Central memory CD8-positive, alpha-beta T cell (primary cell): Measurements from ENCODE around the gene XPO6.
A peak's percentile ranks its signal among the peaks of the same experiment; 100 is the strongest.

ENCODE experiments used
- ATAC-seq: fragments of 150-1000 bp; cut with Tn5 transposase; replicated peaks from 2 replicates; pipeline ENCODE4 v1.10.0; 2022; ENCODE audit warnings: mild to moderate bottlenecking, moderate FRiP score, moderate number of reproducible peaks; ENCODE audit not compliant: poor library complexity, severe bottlenecking; ENCODE audit errors: extremely low read depth
- DNase-seq, 2 donors: peaks; one replicate each; pipeline ENCODE4 v3.0.0; 2021; ENCODE audit warnings: low spot score in 2 of 2
- H3K27ac Mint-ChIP-seq: one replicate; pipeline ENCODE4 v1.8.0; 2022; ENCODE audit warnings: low read depth, mild to moderate bottlenecking, moderate library complexity, mixed read lengths
- H3K27me3 Mint-ChIP-seq: one replicate; pipeline ENCODE4 v1.8.0; 2022; ENCODE audit warnings: mixed read lengths
- H3K36me3 Mint-ChIP-seq: one replicate; pipeline ENCODE4 v1.8.0; 2022; ENCODE audit warnings: mild to moderate bottlenecking, moderate library complexity, mixed read lengths; ENCODE audit not compliant: insufficient read depth
- H3K4me1 Mint-ChIP-seq: one replicate; pipeline ENCODE4 v1.8.0; 2022; ENCODE audit warnings: mixed read lengths
- H3K4me3 Mint-ChIP-seq: one replicate; pipeline ENCODE4 v1.8.0; 2022; ENCODE audit warnings: mild to moderate bottlenecking, moderate library complexity, mixed read lengths
- H3K9me3 Mint-ChIP-seq: one replicate; pipeline ENCODE4 v1.8.0; 2022; ENCODE audit warnings: mixed read lengths

XPO6 gene

DNA sequence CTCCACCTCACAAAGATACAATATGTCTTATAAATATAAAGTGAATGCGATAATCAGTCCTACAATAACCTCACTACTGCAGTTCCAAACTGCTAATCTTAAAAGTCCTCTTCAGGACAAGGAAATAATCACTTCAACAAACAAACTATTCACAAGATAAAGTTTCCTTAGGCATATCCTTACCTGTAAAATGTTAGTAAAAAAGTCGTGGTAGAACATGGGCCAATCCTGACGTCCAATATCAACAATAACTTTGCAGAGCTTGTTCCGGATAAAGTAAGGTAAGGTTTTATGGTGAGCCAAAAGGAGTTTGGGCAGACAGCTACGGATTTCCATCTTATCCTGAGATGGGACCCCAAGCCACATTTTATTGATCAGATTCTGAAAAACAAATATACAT is 36.0 kb downstream of the XPO6 start:
- no peak overlapping the region for H3K4me3 Mint-ChIP-seq
- no peaks in the 10 kb centered on the region for H3K27me3 Mint-ChIP-seq
- DNase-seq (no peak), ATAC-seq (no peak)
- peak overlapping the region; percentile 58 for H3K27ac Mint-ChIP-seq
- H3K36me3 Mint-ChIP-seq = peaks cover 45% of the 10 kb centered on the region
- no peaks in the 10 kb centered on the region for H3K9me3 Mint-ChIP-seq
- peaks cover 41% of the 10 kb centered on the region for H3K4me1 Mint-ChIP-seq

DNA sequence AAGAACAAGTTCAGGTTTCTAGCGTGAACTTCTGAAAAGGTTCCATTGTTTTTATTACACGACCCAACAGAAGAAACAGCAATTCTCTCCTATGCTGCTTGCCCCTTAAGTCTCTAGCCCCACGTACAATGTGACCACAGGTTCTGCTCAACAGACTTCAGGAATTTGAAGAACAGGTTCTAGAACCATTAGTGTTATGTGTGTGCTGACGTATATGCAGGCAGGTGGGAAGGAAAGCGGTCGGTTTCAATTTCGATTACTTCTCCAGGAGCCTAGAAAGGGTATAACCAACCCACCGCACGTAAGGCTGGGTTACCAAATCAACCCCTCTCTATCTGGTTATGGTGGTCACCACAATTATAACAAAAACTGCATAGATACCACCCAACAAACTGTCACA is 39.4 kb downstream of the XPO6 start:
- no peak overlapping the region for H3K4me3 Mint-ChIP-seq
- DNase-seq = no peak
- H3K4me1 Mint-ChIP-seq = peaks cover 45% of the 10 kb centered on the region
- no peaks in the 10 kb centered on the region for H3K9me3 Mint-ChIP-seq
- ATAC-seq = no peak
- H3K27ac Mint-ChIP-seq = no peak overlapping the region
- no peaks in the 10 kb centered on the region for H3K27me3 Mint-ChIP-seq
- H3K36me3 Mint-ChIP-seq = peaks cover 52% of the 10 kb centered on the region

- no peak for DNase-seq
- no peak for ATAC-seq
- no peaks in the 10 kb centered on the region for H3K27me3 Mint-ChIP-seq
- H3K4me1 Mint-ChIP-seq = peaks cover 50% of the 10 kb centered on the region
- H3K27ac Mint-ChIP-seq = no peak overlapping the region
- no peaks in the 10 kb centered on the region for H3K9me3 Mint-ChIP-seq
- H3K4me3 Mint-ChIP-seq = no peak overlapping the region
- peaks cover 54% of the 10 kb centered on the region for H3K36me3 Mint-ChIP-seq
Measured at GRCh38 chr16:28171816-28172215, 39.9 kb downstream of the XPO6 start.

DNA sequence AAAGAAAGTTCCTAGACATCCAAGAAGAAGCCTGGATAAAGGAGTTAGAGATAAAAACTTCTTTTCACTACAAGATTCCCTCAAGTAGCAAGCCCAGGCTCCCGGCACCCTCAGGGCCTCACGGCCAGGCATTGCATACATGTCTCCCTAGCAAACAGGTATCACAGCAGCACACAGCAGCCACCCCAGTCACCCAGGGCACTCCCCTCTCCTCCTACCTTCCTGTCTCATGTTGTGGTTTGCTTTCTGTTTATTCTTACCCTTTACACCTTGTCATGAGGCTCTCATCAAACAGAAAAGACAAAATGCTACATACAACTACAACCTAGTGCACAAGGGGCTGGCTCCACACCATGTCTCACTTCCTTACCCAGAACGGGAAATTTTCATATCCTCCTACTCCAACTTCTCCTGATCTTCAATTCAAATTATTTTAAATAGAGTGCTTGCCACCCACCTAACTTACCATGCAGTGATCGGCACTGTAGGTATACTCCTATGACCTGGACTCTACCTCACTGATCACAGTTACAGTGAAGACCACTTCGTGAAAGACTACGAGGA is 42.7 kb downstream of the XPO6 start:
- peak; percentile 22 to 27 for DNase-seq
- H3K27ac Mint-ChIP-seq = peak overlapping the region; percentile 64
- H3K4me3 Mint-ChIP-seq = no peak overlapping the region
- ATAC-seq = peak; percentile 98
- H3K36me3 Mint-ChIP-seq = peaks cover 52% of the 10 kb centered on the region
- H3K27me3 Mint-ChIP-seq = no peaks in the 10 kb centered on the region
- peaks cover 51% of the 10 kb centered on the region for H3K4me1 Mint-ChIP-seq
- no peaks in the 10 kb centered on the region for H3K9me3 Mint-ChIP-seq

- Mint-ChIP-seq H3K27me3 (no peaks in the 10 kb centered on the region), H3K9me3 (no peaks in the 10 kb centered on the region), H3K36me3 (peaks cover 56% of the 10 kb centered on the region), H3K4me3 (no peak overlapping the region), H3K4me1 (peaks cover 59% of the 10 kb centered on the region), H3K27ac (peak overlapping the region; percentile 83)
- ATAC-seq = no peak
- no peak for DNase-seq
Measured at GRCh38 chr16:28167730-28168129, 44.0 kb downstream of the XPO6 start.

DNA sequence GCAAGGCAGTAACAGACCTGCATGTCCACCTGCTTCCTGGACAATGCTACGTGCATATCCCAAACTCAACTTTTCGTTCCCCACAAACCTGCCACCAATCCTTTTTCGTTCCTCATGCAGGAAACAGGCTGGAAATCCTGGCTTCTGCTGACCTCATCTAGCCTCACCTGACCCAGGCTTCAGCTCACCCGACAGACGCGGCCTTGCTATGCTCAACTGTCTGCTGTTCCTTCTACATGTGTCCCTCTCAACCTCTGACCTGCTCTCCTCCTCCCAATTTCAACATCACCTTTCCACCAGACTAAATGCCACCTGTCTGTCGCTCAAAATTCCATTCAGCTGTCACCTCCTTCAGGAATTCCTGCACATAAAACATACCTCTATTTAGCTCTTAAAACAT is 44.5 kb downstream of the XPO6 start:
- H3K4me3 Mint-ChIP-seq = no peak overlapping the region

GRCh38 chr16:28166394-28167208 is 45.2 kb downstream of the XPO6 start:
- peaks cover 49% of the 10 kb centered on the region for H3K36me3 Mint-ChIP-seq
- no peak overlapping the region for H3K4me3 Mint-ChIP-seq
- H3K27ac Mint-ChIP-seq = peak overlapping the region; percentile 83
- peaks cover 61% of the 10 kb centered on the region for H3K4me1 Mint-ChIP-seq
- H3K27me3 Mint-ChIP-seq = no peaks in the 10 kb centered on the region
- H3K9me3 Mint-ChIP-seq = no peaks in the 10 kb centered on the region
- no peak for DNase-seq
- no peak for ATAC-seq

More for the DNA sequence above, 44.5 kb downstream of the XPO6 start:
- Mint-ChIP-seq H3K4me1 (peaks cover 61% of the 10 kb centered on the region), H3K27ac (peak overlapping the region; percentile 83), H3K9me3 (no peaks in the 10 kb centered on the region), H3K36me3 (peaks cover 52% of the 10 kb centered on the region), H3K27me3 (no peaks in the 10 kb centered on the region)
- DNase-seq = no peak
- no peak for ATAC-seq

GRCh38 chr16:28165598-28165997 is 46.2 kb downstream of the XPO6 start:
- no peak overlapping the region for H3K27ac Mint-ChIP-seq
- ATAC-seq (no peak), DNase-seq (no peak)
- H3K4me1 Mint-ChIP-seq = peaks cover 61% of the 10 kb centered on the region
- H3K9me3 Mint-ChIP-seq = no peaks in the 10 kb centered on the region
- peak overlapping the region; percentile 23 for H3K4me3 Mint-ChIP-seq
- peaks cover 50% of the 10 kb centered on the region for H3K36me3 Mint-ChIP-seq
- H3K27me3 Mint-ChIP-seq = no peaks in the 10 kb centered on the region

GRCh38 chr16:28164140-28164539 is 47.6 kb downstream of the XPO6 start:
- ATAC-seq = no peak
- Mint-ChIP-seq H3K36me3 (peaks cover 47% of the 10 kb centered on the region), H3K4me1 (peaks cover 63% of the 10 kb centered on the region)

DNA sequence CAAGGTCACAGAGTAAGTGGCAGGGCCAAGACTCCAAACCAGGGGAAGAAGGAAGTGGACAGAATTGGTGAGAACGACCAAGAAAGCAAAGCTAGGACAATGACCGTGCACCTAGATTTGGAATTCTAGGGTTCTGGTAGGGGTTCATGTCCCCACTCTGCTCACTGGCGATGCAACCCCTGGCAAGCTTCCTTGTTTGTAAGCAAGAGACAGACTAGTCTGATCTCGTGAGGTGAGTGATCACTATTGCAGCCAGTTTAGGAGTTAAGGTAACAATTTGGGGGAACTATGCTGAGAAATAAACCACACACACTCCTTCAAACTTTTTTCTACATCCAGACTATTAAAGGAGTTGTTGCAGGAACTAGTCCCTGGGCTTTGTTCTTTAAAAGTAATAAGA is 48.1 kb downstream of the XPO6 start:
- ATAC-seq (no peak), DNase-seq (no peak)
- peaks cover 63% of the 10 kb centered on the region for H3K4me1 Mint-ChIP-seq
- H3K27me3 Mint-ChIP-seq = no peaks in the 10 kb centered on the region
- peak overlapping the region; percentile 32 for H3K27ac Mint-ChIP-seq
- H3K4me3 Mint-ChIP-seq = no peak overlapping the region
- H3K36me3 Mint-ChIP-seq = peaks cover 44% of the 10 kb centered on the region
- no peaks in the 10 kb centered on the region for H3K9me3 Mint-ChIP-seq

More at GRCh38 chr16:28164140-28164539, 47.6 kb downstream of the XPO6 start:
- Mint-ChIP-seq H3K27ac (no peak overlapping the region), H3K27me3 (no peaks in the 10 kb centered on the region), H3K4me3 (no peak overlapping the region), H3K9me3 (no peaks in the 10 kb centered on the region)
- no peak for DNase-seq

DNA sequence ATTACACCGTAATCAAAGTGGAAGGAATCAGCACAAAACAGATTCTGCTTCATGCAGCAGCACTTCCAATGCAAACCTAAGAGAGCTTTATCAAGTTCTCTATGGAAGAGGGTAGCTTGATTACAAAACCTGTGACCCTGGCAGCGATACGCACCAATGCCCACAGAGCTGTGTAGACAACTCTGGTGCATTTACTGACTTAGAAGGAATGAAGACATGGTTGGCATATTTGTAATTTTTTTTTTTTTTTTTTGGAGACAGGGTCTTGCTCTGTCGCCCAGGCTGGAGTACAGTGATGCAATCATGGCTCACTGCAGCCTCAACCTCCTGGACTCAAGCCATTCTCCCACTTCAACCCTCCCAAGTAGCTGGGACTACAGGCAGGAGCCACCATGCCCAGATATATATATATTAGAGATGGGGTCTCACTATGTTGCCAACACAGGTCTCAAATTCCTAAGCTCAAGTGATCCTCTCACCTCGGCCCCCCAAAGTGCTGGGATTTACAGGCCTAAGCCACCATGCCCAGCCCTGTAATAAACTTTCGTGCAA is 49.4 kb downstream of the XPO6 start:
- Mint-ChIP-seq H3K27me3 (no peaks in the 10 kb centered on the region), H3K4me1 (peaks cover 69% of the 10 kb centered on the region), H3K36me3 (peaks cover 39% of the 10 kb centered on the region), H3K27ac (peak overlapping the region; percentile 51), H3K4me3 (no peak overlapping the region), H3K9me3 (no peaks in the 10 kb centered on the region)
- no peak for ATAC-seq
- no peak for DNase-seq

GRCh38 chr16:28161626-28162025 is 50.1 kb downstream of the XPO6 start:
- Mint-ChIP-seq H3K4me3 (no peak overlapping the region), H3K9me3 (no peaks in the 10 kb centered on the region), H3K27me3 (no peaks in the 10 kb centered on the region), H3K27ac (peak overlapping the region; percentile 51), H3K36me3 (peaks cover 34% of the 10 kb centered on the region), H3K4me1 (peaks cover 63% of the 10 kb centered on the region)
- DNase-seq (no peak), ATAC-seq (no peak)

DNA sequence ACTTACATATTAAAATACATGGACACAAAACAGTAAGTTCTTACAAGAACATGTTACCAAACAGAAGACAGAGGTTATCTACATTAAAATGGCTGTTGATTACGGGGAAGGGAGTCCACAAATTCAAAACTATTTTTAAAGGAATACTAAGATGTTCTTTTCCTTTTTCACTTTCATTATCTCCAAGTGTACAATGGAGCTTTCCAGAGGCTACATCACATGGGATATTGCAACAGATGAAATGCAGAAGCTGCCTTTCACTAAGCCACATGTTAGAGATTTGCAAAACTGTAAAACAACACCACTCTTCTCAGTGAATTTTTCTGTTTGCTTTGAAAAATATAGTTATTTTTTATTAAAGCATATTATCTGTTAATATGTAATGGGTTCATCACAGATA is 53.6 kb downstream of the XPO6 start:
- no peak overlapping the region for H3K4me3 Mint-ChIP-seq
- DNase-seq = no peak

More for the DNA sequence above, 53.6 kb downstream of the XPO6 start:
- no peak for ATAC-seq
- Mint-ChIP-seq H3K27me3 (no peaks in the 10 kb centered on the region), H3K27ac (peak overlapping the region; percentile 82), H3K36me3 (peaks cover 39% of the 10 kb centered on the region), H3K9me3 (no peaks in the 10 kb centered on the region), H3K4me1 (peaks cover 54% of the 10 kb centered on the region)
